AG04450 (cell line): ENCODE measurements around the gene KRT72. TPM values are rescaled to one million over a fixed set of nuclear protein-coding genes. Genes with fewer than 3 reads are reported as not detected.

Source experiments
- CTCF ChIA-PET: fragments of 300-600, 350-600 bp; formaldehyde crosslinking; extraction: SDS; loops from one replicate; lab custom pipeline; 2022; ENCODE audit warnings: antibody characterized with exemption, inconsistent platforms; lab: Charles Lee
- POLR2A ChIA-PET: fragments of 350-600 bp; formaldehyde crosslinking; extraction: SDS; loops from one replicate; lab custom pipeline; 2021; ENCODE audit warnings: antibody characterized with exemption, inconsistent platforms; lab: Yijun Ruan, JAX
- DNase-seq: peaks from one replicate; pipeline ENCODE4 v3.0.0-alpha.2; 2011; ENCODE audit warnings: low read depth, low spot score
- H3K27ac ChIP-seq: one replicate; pipeline ENCODE4 v1.5.1; 2012; ENCODE audit warnings: low read depth, low read length, control low read depth
- H3K27me3 ChIP-seq: one replicate; pipeline ENCODE4 v1.6.0; 2012; ENCODE audit warnings: low read length; ENCODE audit not compliant: control insufficient read depth, insufficient read depth
- H3K4me3 ChIP-seq: 2 replicates; pipeline ENCODE4 v1.5.1; 2011; ENCODE audit warnings: mild to moderate bottlenecking, low read depth, low read length, control low read depth
- H3K9me3 ChIP-seq: 2 replicates; pipeline ENCODE4 v1.5.1; 2012; ENCODE audit warnings: low read length; ENCODE audit not compliant: control insufficient read depth, insufficient read depth
- CTCF ChIP-seq: IDR thresholded peaks from 2 replicates; pipeline ENCODE4 v1.5.1; 2011; ENCODE audit warnings: low read depth, low read length, control low read depth, inconsistent platforms
- polyA plus RNA-seq: library from polyadenylated mRNA; depleted of rRNA; stranded (reverse); fragments of >200 nt; gene quantifications from 2 replicates; pipeline ENCODE4 v1.2.3, GENCODE V29; 2011

KRT72 gene
- polyA plus RNA-seq, 1 experiment: not detected

- DNase-seq: no peak
- Histone ChIP-seq H3K4me3 (no peak overlapping the region), H3K27ac (no peak overlapping the region), H3K27me3 (peaks cover 33% of the 10 kb centered on the region), H3K9me3 (peaks cover 3% of the 10 kb centered on the region; the same call in 1 of the 2 replicates)
- CTCF ChIA-PET: interaction anchor here (0.9 to 13.8 kb wide), 9 partner anchors 212 to 428 kb away, joined by 3 to 203 read pairs (median 8); no protein-coding TSS in a partner anchor
- POLR2A ChIA-PET: no interaction called here
- no peak for TF ChIP-seq CTCF
These were observed 17.0 kb downstream of the KRT72 start for GRCh38 chr12:52584156-52584682.

- Histone ChIP-seq H3K4me3 (no peak overlapping the region), H3K27ac (no peak overlapping the region), H3K9me3 (peaks cover 3% of the 10 kb centered on the region; the same call in 1 of the 2 replicates), H3K27me3 (peaks cover 37% of the 10 kb centered on the region)
- peak; percentile 3 for DNase-seq
- POLR2A ChIA-PET: no interaction called here
- peak; percentile 85 for TF ChIP-seq CTCF
- CTCF ChIA-PET: interaction anchor here (0.8 to 13.8 kb wide), 11 partner anchors 12 to 398 kb away, joined by 3 to 203 read pairs (median 6); no protein-coding TSS in a partner anchor
These were observed 18.2 kb downstream of the KRT72 start for GRCh38 chr12:52582971-52583456.

- ChIA-PET POLR2A (no interaction called here), CTCF (interaction anchor here (0.8 to 13.8 kb wide), 10 partner anchors 13 to 398 kb away, joined by 3 to 203 read pairs (median 7); no protein-coding TSS in a partner anchor)
- TF ChIP-seq CTCF: no peak
- no peak for DNase-seq
- Histone ChIP-seq H3K4me3 (no peak overlapping the region), H3K9me3 (peaks cover under 1% of the 10 kb centered on the region; the same call in 1 of the 2 replicates), H3K27ac (no peak overlapping the region), H3K27me3 (peaks cover 33% of the 10 kb centered on the region)
These were observed 18.8 kb downstream of the KRT72 start for GRCh38 chr12:52582486-52582885.

- CTCF ChIA-PET: interaction anchor here (0.8 to 13.8 kb wide), 9 partner anchors 201 to 400 kb away, joined by 3 to 203 read pairs (median 6); no protein-coding TSS in a partner anchor
- peaks cover 33% of the 10 kb centered on the region for H3K27me3 ChIP-seq
- DNase-seq: no peak
- POLR2A ChIA-PET: no interaction called here
- no peaks in the 10 kb centered on the region for H3K9me3 ChIP-seq
- H3K27ac ChIP-seq: no peak overlapping the region
- TF ChIP-seq CTCF: no peak
- H3K4me3 ChIP-seq: no peak overlapping the region
These were observed 19.8 kb downstream of the KRT72 start for GRCh38 chr12:52581481-52581880.

- H3K27me3 ChIP-seq: peaks cover 35% of the 10 kb centered on the region
- no peak overlapping the region for H3K27ac ChIP-seq
- DNase-seq: no peak
- CTCF ChIA-PET: interaction anchor here (0.8 to 13.8 kb wide), 5 partner anchors 209 to 400 kb away, joined by 3 to 203 read pairs (median 5); no protein-coding TSS in a partner anchor
- no peak for TF ChIP-seq CTCF
- no peak overlapping the region for H3K4me3 ChIP-seq
- H3K9me3 ChIP-seq: no peaks in the 10 kb centered on the region
- POLR2A ChIA-PET: no interaction called here
These were observed 20.2 kb downstream of the KRT72 start for GRCh38 chr12:52581066-52581465.
